Liver (tissue), 9 donors: Measurements from ENCODE around the gene NAT14. TPM values are rescaled to one million over a fixed set of nuclear protein-coding genes. Genes with fewer than 3 reads are reported as not detected.

Experiments
- DNase-seq: peaks from one replicate; pipeline ENCODE4 v3.0.0-alpha.2; 2017; ENCODE audit warnings: low spot score
- H3K27ac ChIP-seq, 2 donors: one replicate each; pipeline ENCODE4 v1.7.0; 2013; ENCODE audit warnings: inconsistent platforms in 2 of 2, low read length in 2 of 2, control low read depth in 1 of 2, low read depth in 1 of 2, mild to moderate bottlenecking in 1 of 2
- H3K27me3 ChIP-seq, 4 donors: one replicate each; pipeline versions ENCODE4 v1.6.1 to v1.7.0; 2013; ENCODE audit warnings: low read length in 3 of 4, inconsistent platforms in 1 of 4, mild to moderate bottlenecking in 1 of 4, moderate library complexity in 1 of 4; ENCODE audit not compliant: control insufficient read depth in 4 of 4, insufficient read depth in 4 of 4
- H3K36me3 ChIP-seq, 4 donors: one replicate each; pipeline versions ENCODE4 v1.6.1 to v1.7.0; 2013; ENCODE audit warnings: low read length in 3 of 4, mild to moderate bottlenecking in 3 of 4, low read depth in 1 of 4, moderate library complexity in 1 of 4; ENCODE audit not compliant: control insufficient read depth in 4 of 4, insufficient read depth in 3 of 4
- H3K4me1 ChIP-seq, 4 donors: one replicate each; pipeline versions ENCODE4 v1.6.1 to v1.7.0; 2013; ENCODE audit warnings: low read length in 3 of 4, mild to moderate bottlenecking in 3 of 4, moderate library complexity in 1 of 4; ENCODE audit not compliant: control insufficient read depth in 4 of 4, insufficient read depth in 4 of 4
- H3K4me3 ChIP-seq, 3 donors: one replicate each; pipeline versions ENCODE4 v1.6.1 to v1.7.0; 2013; ENCODE audit warnings: low read length in 3 of 3, control low read depth in 1 of 3, low read depth in 1 of 3, mild to moderate bottlenecking in 1 of 3
- H3K9ac ChIP-seq, 2 donors: one replicate each; pipeline ENCODE4 v1.7.0; 2013; ENCODE audit warnings: low read length in 2 of 2, mild to moderate bottlenecking in 2 of 2, moderate library complexity in 2 of 2, control low read depth in 1 of 2, low read depth in 1 of 2
- H3K9me3 ChIP-seq, 4 donors: one replicate each; pipeline versions ENCODE4 v1.6.1 to v1.7.0; 2013; ENCODE audit warnings: low read length in 3 of 4; ENCODE audit not compliant: control insufficient read depth in 4 of 4
- EGR1 ChIP-seq, 2 donors: IDR thresholded peaks; 2 replicates each; pipeline ENCODE4 v1.6.1; 2016 to 2018; ENCODE audit warnings: antibody characterized with exemption in 2 of 2, low read depth in 2 of 2
- FOXA1 ChIP-seq: IDR thresholded peaks from 2 replicates; pipeline ENCODE4 v1.6.1; 2016; ENCODE audit warnings: antibody characterized with exemption
- FOXA2 ChIP-seq: IDR thresholded peaks from 2 replicates; pipeline ENCODE4 v1.6.1; 2016; ENCODE audit warnings: antibody characterized with exemption
- GABPA ChIP-seq, 2 donors: IDR thresholded peaks in 1 of 2; conservative IDR thresholded peaks in 1 of 2; 2 replicates each; pipeline ENCODE4 v1.6.1; 2016; ENCODE audit warnings: antibody characterized with exemption in 2 of 2, mild to moderate bottlenecking in 1 of 2, moderate library complexity in 1 of 2
- HNF4A ChIP-seq, 2 donors: conservative IDR thresholded peaks; 2 replicates each; pipeline ENCODE4 v1.6.1; 2016; ENCODE audit warnings: antibody characterized with exemption in 2 of 2, mild to moderate bottlenecking in 2 of 2
- HNF4G ChIP-seq: IDR thresholded peaks from 2 replicates; pipeline ENCODE4 v1.6.1; 2016; ENCODE audit warnings: antibody characterized with exemption
- JUND ChIP-seq, 2 donors: IDR thresholded peaks; 2 replicates each; pipeline ENCODE4 v1.6.1; 2016; ENCODE audit warnings: antibody characterized with exemption in 2 of 2
- NR2F2 ChIP-seq: IDR thresholded peaks from 2 replicates; pipeline ENCODE4 v1.6.1; 2016; ENCODE audit warnings: antibody characterized with exemption
- RAD21 ChIP-seq, 2 donors: IDR thresholded peaks; 2 replicates each; pipeline ENCODE4 v1.6.1; 2016; ENCODE audit warnings: antibody characterized with exemption in 2 of 2, mild to moderate bottlenecking in 2 of 2
- RXRA ChIP-seq, 2 donors: IDR thresholded peaks; 2 replicates each; pipeline ENCODE4 v1.6.1; 2017 to 2018; ENCODE audit warnings: antibody characterized with exemption in 2 of 2, mild to moderate bottlenecking in 1 of 2
- SP1 ChIP-seq: IDR thresholded peaks from 2 replicates; pipeline ENCODE4 v1.6.1; 2018; ENCODE audit warnings: antibody characterized with exemption, mild to moderate bottlenecking
- TAF1 ChIP-seq: conservative IDR thresholded peaks from 2 replicates; pipeline ENCODE4 v1.6.1; 2016; ENCODE audit warnings: antibody characterized with exemption, mild to moderate bottlenecking
- YY1 ChIP-seq: IDR thresholded peaks from 2 replicates; pipeline ENCODE4 v1.6.1; 2016; ENCODE audit warnings: antibody characterized with exemption, mild to moderate bottlenecking
- WGBS: extraction: QIAGEN DNeasy Blood & Tissue Kit; methylation state at CpG from one replicate; pipeline ENCODE4 v1.1.7; 2013; 5-methylcytosine and 5-hydroxymethylcytosine counted together
- polyA plus RNA-seq, 2 donors: library from polyadenylated mRNA; stranded (reverse) in 1 of 2; unstranded in 1 of 2; fragments of 200-250 nt in 1 of 2; fragments of >200 nt in 1 of 2; fragmentation: Nextera tagmentation in 1 of 2; extraction: Ambion mirVana in 1 of 2; gene quantifications; one replicate each; pipeline versions ENCODE4 v1.2.1 to v1.2.3, GENCODE V29; 2013 to 2015
- total RNA-seq, 2 donors: library from RNA; depleted of rRNA; stranded (reverse); fragments of >200 nt; gene quantifications; one replicate each; pipeline ENCODE4 v1.2.3, GENCODE V29; 2014
- TF ChIP-seq, protein P1 (sequence below): IDR thresholded peaks from 2 replicates; pipeline ENCODE4 v1.6.1; 2016; ENCODE audit warnings: antibody characterized with exemption, mild to moderate bottlenecking
- TF ChIP-seq, protein P2 (sequence below): IDR thresholded peaks from 2 replicates; pipeline ENCODE4 v1.6.1; 2016; ENCODE audit warnings: antibody characterized with exemption
- TF ChIP-seq, protein P3 (sequence below): IDR thresholded peaks from 2 replicates; pipeline ENCODE4 v1.6.1; 2016; ENCODE audit warnings: antibody characterized with exemption
- TF ChIP-seq, protein P4 (sequence below): fragments of 150-350 bp; IDR thresholded peaks from 2 replicates; pipeline ENCODE4 v1.5.1; 2017; ENCODE audit warnings: improper control_type of control experiment, low read depth, low read length; ENCODE audit not compliant: missing input control
- donor health status: healthy.
- donor health status: healthy.
- donor health status: healthy.
- donor health status: healthy.
- donor health status: healthy.

The NAT14 gene
- total and polyA plus RNA-seq, 4 donors = 1.4 to 3.7 (median 3.0) TPM

DNA sequence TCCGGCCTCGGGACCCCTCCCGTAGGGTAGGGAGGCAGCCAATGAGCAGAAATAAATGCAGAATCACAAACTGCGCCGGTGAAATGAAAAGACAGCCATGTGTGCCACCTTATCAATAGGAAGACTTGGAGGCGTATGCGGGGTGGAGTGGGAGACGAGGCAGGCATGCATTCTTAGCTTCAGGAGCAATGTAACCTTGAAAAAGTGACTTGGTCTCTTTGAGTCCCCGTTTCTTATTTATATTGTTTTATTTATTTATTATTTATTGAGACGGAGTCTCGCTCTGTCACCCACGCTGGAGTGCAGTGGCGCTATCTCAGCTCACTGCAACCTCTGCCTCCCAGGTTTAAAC, 19.2 kb downstream of the NAT14 start:
- Histone ChIP-seq H3K4me1 (peaks cover 0 to 6% (median 3%) of the 10 kb centered on the region in 4 donors), H3K36me3 (no peaks in the 10 kb centered on the region), H3K9ac (no peak overlapping the region), H3K4me3 (no peak overlapping the region), H3K27me3 (no peaks in the 10 kb centered on the region), H3K9me3 (no peaks in the 10 kb centered on the region), H3K27ac (no peak overlapping the region)
- no peak for DNase-seq
- 29% methylated on average over 13 of the region's 13 CpGs for WGBS
- TF ChIP-seq, protein P1, sequence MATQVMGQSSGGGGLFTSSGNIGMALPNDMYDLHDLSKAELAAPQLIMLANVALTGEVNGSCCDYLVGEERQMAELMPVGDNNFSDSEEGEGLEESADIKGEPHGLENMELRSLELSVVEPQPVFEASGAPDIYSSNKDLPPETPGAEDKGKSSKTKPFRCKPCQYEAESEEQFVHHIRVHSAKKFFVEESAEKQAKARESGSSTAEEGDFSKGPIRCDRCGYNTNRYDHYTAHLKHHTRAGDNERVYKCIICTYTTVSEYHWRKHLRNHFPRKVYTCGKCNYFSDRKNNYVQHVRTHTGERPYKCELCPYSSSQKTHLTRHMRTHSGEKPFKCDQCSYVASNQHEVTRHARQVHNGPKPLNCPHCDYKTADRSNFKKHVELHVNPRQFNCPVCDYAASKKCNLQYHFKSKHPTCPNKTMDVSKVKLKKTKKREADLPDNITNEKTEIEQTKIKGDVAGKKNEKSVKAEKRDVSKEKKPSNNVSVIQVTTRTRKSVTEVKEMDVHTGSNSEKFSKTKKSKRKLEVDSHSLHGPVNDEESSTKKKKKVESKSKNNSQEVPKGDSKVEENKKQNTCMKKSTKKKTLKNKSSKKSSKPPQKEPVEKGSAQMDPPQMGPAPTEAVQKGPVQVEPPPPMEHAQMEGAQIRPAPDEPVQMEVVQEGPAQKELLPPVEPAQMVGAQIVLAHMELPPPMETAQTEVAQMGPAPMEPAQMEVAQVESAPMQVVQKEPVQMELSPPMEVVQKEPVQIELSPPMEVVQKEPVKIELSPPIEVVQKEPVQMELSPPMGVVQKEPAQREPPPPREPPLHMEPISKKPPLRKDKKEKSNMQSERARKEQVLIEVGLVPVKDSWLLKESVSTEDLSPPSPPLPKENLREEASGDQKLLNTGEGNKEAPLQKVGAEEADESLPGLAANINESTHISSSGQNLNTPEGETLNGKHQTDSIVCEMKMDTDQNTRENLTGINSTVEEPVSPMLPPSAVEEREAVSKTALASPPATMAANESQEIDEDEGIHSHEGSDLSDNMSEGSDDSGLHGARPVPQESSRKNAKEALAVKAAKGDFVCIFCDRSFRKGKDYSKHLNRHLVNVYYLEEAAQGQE = no peak
- TF ChIP-seq HNF4G = no peak

DNA sequence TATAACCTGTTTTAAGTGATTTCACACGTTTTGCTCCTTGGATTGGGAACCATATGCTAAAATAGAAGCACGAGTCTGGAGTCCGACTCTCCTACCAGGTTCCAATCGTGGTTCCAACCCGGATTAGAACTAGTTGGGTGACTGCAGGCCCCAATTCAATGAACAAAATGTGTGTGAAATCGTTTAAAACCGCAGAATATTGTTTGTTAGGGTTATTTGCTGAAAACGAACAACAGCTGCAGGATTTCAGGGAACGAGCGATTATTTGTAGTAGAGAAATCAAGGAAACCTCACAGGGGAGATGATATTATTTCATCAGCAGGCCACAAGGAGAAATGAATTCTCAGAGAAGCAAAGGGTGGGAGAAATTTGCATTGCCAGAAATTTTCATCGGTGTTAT, 20.0 kb downstream of the NAT14 start:
- WGBS = 79% methylated on average over 11 of the region's 11 CpGs
- TF ChIP-seq FOXA2 = no peak
- TF ChIP-seq TAF1 = no peak
- TF ChIP-seq GABPA (IDR thresholded peaks at IDR 0.05 in 1 of 2, conservative IDR thresholded peaks at IDR 0.05 in 1 of 2) = no peak
- TF ChIP-seq, protein P2, sequence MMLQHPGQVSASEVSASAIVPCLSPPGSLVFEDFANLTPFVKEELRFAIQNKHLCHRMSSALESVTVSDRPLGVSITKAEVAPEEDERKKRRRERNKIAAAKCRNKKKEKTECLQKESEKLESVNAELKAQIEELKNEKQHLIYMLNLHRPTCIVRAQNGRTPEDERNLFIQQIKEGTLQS = no peak
- TF ChIP-seq FOXA1 = no peak
- TF ChIP-seq RAD21 (IDR thresholded peaks at IDR 0.05) = no peak
- TF ChIP-seq HNF4G = no peak
- TF ChIP-seq SP1 = no peak
- TF ChIP-seq EGR1 (IDR thresholded peaks at IDR 0.05; ENCODE audit: low read depth in 2 of 2) = no peak
- no peak for TF ChIP-seq JUND (IDR thresholded peaks at IDR 0.05)
- TF ChIP-seq HNF4A (conservative IDR thresholded peaks at IDR 0.05) = no peak
- no peak for TF ChIP-seq NR2F2
- TF ChIP-seq, protein P3, sequence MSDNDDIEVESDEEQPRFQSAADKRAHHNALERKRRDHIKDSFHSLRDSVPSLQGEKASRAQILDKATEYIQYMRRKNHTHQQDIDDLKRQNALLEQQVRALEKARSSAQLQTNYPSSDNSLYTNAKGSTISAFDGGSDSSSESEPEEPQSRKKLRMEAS = no peak
- no peak for TF ChIP-seq YY1
- H3K27ac ChIP-seq = no peak overlapping the region

DNA sequence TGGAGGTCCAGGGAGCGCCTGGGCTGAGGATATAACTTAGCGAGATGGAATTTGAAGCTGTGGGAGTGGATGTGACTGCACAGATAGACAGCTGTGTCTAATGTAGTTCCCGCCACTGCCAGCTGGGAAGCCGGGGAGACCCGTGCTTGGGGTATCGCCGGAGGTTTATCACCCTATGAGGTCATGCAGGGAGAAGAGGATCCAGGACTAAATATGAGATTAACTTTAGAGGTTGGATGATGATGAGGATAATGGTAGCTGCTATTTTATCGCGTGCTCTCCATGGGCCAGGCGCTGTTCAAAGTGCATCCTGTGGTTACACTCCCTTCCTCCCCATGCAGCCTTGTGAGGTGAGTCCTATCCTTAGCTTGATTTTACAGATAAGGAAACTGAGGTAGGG, 23.1 kb downstream of the NAT14 start:
- Histone ChIP-seq H3K4me1 (peaks cover 0 to 6% (median 3%) of the 10 kb centered on the region in 4 donors), H3K9ac (no peak overlapping the region), H3K4me3 (no peak overlapping the region), H3K36me3 (no peaks in the 10 kb centered on the region), H3K27ac (no peak overlapping the region), H3K27me3 (no peaks in the 10 kb centered on the region), H3K9me3 (no peaks in the 10 kb centered on the region)
- 68% methylated on average over 10 of the region's 10 CpGs for WGBS
- DNase-seq = no peak
- TF ChIP-seq RXRA (IDR thresholded peaks at IDR 0.05) (no peak), GABPA (IDR thresholded peaks at IDR 0.05 in 1 of 2, conservative IDR thresholded peaks at IDR 0.05 in 1 of 2) (no peak), HNF4A (conservative IDR thresholded peaks at IDR 0.05) (no peak), NR2F2 (no peak), EGR1 (IDR thresholded peaks at IDR 0.05; ENCODE audit: low read depth in 2 of 2) (no peak), TAF1 (no peak)
- TF ChIP-seq, protein P4, sequence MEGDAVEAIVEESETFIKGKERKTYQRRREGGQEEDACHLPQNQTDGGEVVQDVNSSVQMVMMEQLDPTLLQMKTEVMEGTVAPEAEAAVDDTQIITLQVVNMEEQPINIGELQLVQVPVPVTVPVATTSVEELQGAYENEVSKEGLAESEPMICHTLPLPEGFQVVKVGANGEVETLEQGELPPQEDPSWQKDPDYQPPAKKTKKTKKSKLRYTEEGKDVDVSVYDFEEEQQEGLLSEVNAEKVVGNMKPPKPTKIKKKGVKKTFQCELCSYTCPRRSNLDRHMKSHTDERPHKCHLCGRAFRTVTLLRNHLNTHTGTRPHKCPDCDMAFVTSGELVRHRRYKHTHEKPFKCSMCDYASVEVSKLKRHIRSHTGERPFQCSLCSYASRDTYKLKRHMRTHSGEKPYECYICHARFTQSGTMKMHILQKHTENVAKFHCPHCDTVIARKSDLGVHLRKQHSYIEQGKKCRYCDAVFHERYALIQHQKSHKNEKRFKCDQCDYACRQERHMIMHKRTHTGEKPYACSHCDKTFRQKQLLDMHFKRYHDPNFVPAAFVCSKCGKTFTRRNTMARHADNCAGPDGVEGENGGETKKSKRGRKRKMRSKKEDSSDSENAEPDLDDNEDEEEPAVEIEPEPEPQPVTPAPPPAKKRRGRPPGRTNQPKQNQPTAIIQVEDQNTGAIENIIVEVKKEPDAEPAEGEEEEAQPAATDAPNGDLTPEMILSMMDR = no peak

More for the DNA sequence above, 20.0 kb downstream of the NAT14 start:
- DNase-seq = no peak
- H3K4me3 ChIP-seq = no peak overlapping the region
- H3K9me3 ChIP-seq = no peaks in the 10 kb centered on the region
- H3K4me1 ChIP-seq = peaks cover 0 to 6% (median 3%) of the 10 kb centered on the region in 4 donors
- no peaks in the 10 kb centered on the region for H3K36me3 ChIP-seq
- no peak overlapping the region for H3K9ac ChIP-seq
- no peaks in the 10 kb centered on the region for H3K27me3 ChIP-seq
